Measurements from ENCODE around the gene RNF26. TPM values are rescaled to one million over a fixed set of nuclear protein-coding genes. Genes with fewer than 3 reads are reported as not detected.

Gene RNF26
- 3.5 and 4.1 TPM in 2 replicates for total RNA-seq

DNA sequence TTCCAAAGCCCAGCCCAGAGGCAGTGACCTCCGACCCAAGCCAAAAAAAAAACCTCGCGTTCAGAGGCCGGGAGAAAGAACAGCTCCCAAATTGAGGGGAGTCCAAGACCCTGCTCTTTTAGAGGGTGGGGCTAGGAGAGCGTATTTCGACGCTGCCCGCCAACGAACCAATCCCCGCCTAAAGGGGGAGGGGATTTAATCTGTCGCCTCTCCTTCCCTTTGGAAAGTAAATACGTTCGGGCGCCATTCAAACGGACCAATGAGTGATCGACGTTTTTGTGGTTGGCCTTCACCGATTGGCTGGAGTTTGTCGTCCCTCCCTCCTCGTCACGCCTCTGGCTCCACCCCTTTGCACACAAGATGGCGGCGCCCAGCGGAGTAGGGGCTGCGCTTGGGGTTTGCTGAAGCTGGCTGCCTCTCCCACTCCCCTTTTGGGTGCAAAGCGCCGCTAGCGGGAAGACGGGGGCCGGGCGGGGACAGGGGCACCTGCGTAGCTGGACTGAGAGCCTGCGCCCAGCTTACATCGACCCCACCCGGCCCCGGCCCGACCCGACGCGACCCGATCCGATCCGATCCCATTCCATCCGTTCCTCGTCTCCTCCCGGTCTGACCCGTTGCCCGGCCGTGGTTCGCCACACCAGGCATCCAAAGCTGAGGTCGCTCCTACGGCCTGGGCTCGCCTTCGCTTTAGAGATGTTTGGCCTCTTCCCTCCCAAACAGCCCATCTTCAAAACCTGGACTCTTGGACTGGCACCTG, at the start of gene RNF26:
TSS of gene RNF26 (plus strand) at position 354 of the 757 bp plus-strand sequence. CDS start 596 bp downstream, outside the sequence.

DNA sequence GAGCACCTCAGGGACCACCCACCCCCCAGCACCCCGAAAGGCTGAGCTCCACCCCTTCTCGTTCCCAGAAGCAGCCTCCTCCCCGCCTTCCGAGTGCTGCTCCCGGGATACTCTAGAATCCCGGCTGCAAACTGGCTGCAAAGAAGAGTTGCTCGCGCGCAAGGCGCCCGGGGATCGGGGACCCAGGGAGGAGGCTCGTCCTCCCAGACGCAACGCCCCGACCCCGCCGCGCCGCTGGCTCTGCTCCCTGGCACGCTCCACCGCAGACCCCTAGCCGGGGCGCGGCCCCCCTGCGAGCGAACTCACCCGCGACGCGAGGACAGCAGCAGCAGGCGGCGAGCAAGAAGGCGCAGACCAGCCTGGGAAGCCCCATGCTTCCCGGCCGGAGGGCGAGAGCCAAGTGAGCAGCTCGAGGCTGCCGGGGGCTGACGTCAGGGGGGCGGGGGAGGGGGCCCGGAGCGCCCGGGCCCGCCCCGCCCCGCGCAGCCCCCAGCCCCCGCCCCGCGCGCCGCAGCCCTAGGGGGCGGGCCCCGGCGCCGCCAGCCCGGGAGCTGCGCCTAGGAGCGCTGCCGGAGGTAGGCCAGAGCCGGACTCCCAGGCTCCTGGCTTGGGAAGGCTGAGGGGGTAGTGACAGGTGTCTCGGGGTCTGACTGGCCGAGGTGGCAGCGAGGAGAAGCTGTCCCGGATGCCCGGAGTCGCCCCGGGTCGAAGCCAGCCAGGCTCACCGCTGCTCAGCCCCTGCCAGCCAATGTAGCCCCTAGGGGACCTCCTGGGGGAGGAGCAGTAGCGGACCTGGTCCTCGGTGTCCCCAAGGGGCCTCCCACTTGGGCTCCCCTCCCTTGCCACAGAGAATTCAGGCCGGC, 17.4 kb upstream of the RNF26 start, which contains the start of gene MCAM:
TSS of gene MCAM (minus strand) at position 402 of the 863 bp plus-strand sequence. CDS start at position 373, 29 bp downstream.

DNA sequence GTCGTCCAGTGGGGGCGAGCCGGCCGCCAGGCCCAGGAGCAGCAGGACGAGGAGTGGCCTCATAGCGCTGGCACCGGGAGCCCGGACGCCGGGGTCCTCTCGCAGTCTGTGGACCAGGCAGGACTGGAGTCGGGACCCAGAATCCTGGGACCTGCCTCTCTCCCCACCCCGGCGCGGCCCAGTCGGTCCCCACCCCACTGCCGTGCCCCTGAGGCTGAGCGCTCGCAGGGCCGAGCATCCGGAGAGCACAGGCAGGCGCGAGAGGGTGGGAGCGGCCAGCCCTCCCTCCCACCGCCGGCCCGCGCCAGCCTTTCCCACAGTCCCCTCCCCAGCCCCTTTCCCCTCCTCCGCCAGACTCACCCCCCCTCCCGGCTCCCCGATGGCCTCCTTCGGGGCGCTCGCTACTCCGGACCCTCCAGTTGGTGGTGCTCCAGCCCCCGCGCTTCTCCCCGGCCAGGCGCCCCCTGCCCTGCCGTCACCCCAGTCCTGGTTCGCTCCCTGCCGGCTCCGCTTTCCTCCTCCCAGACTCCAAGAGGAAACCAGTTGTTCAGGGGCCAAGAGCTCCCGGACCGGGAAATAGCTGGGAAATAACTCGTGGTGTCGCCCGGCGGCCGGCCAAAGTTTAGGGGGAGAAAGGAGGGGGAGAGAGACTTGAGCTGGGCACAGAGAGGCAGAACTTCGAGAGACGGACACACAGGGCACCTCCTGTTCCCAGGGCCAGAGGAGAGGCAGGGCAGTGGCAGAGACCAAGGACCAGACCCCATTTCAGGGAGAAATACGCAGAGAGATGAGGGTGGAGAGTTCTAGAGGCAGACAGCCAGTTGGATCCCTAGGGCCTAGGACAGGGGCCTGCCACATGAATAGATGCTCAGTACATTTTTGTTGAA, 6.3 kb downstream of the RNF26 start, which contains the start of gene C1QTNF5:
TSS of gene C1QTNF5 (minus strand) at position 549 of the 887 bp plus-strand sequence. CDS start at position 63, 486 bp downstream.

DNA sequence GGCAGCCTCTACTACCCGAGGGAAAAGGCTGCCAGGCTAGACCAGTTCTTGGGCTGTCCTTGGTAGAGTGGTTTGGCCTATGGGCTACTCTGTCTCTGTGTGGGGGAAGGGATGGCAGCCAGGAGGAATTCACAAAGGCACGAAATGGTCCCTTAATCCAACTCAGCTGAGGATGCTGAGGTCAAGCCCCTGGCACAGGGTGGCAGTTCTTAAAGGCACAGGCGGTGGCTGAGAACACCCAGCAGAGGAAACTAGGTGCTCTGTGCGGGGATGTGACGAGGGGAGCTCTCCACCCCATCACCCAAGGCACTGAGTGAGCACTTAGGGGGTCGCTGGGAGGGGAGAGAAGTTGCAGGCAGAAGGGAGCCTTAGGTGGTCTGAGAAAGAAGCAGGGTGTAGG, 12.3 kb downstream of the RNF26 start, which contains the start of gene MFRP:
TSS of gene MFRP (minus strand) at position 101 of the 400 bp plus-strand sequence. CDS start 192 bp downstream, outside the sequence.

DNA sequence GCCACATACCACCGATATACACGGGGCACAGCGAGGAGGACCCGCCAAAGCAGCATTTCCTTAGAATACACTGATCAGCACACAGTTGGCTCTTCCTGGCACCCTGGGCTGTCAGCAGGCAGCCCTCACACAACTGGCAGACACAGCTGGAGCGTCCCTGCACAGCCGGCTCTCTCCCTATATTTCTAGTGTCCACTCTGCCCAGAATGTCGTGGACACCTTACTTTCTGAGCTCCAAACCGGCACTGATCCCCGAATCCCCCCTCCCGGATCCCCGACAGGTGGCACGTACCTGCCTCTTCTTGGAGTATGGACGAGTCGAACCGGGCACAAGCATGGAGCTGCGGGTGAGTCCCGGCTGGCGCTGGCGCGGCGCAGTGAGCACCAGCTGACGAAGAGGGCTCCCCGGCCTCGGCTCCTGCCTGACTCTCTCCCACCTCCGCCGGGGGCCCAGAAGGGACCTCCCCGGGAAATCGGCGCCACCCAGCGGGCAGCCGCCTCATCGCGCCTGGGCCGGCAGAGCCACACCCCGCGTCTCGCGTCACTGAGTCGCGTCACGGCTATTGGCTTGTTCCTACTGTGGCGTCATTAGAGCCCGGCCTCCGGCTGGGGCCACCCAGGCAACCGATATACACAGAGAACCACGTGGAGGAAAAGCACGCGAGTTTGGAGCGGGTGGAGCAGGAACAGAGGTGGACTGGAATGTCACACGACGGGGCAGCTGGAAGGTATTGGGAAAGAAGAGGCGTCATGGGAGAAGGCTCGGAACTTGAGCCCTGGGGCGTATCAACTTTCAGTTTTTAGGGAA, 47.1 kb downstream of the RNF26 start, which contains the start of gene USP2:
TSS of gene USP2 (minus strand) at position 510 of the 808 bp plus-strand sequence. CDS start 8,210 bp downstream, outside the sequence.

Small RNA genes lying within 50 kb of the gene (small RNA-seq; reads per million reads assigned to genes)
- gene RF01225 (not detected), gene RNU6-262P (not detected)

Other genes with a start within 250 kb of the RNF26 start
- 7.3 and 9.7 TPM in 2 replicates for gene HMBS, start 249.6 kb upstream of the RNF26 start, total RNA-seq
- 15.1 and 20.1 TPM in 2 replicates for gene DPAGT1, start 232.7 kb upstream of the RNF26 start, total RNA-seq
- gene C2CD2L, start 227.2 kb upstream of the RNF26 start, total RNA-seq: 2.8 and 4.4 TPM in 2 replicates
- gene HINFP, start 212.9 kb upstream of the RNF26 start, total RNA-seq: 18.0 and 25.3 TPM in 2 replicates
- 0.12 and 0.32 TPM in 2 replicates for gene ABCG4, start 185.5 kb upstream of the RNF26 start, total RNA-seq
- 27.7 and 28.7 TPM in 2 replicates for gene NLRX1, start 165.8 kb upstream of the RNF26 start, total RNA-seq
- gene NHERF4, start 149.1 kb upstream of the RNF26 start, total RNA-seq: not detected in 2 replicates
- 12.5 and 16.2 TPM in 2 replicates for gene CBL, start 128.2 kb upstream of the RNF26 start, total RNA-seq
- gene MCAM, start 17.4 kb upstream of the RNF26 start, total RNA-seq: 20.0 and 60.7 TPM in 2 replicates
- 28.6 and 30.8 TPM in 2 replicates for gene C1QTNF5, start 6.4 kb downstream of the RNF26 start, total RNA-seq
- under 0.01 and 0.12 TPM in 2 replicates for gene MFRP, start 12.2 kb downstream of the RNF26 start, total RNA-seq
- gene USP2, start 47.2 kb downstream of the RNF26 start, total RNA-seq: 0.24 and 0.32 TPM in 2 replicates
- gene THY1, start 88.6 kb downstream of the RNF26 start, total RNA-seq: 344 and 455 TPM in 2 replicates